Limb (tissue), 2 donors: ENCODE measurements around the gene CCL23.

Experiments used
- DNase-seq, 2 donors: peaks; one replicate each; pipeline ENCODE4 v3.0.0-alpha.2; 2016; ENCODE audit errors: extremely low spot score in 2 of 2

CCL23 gene

DNA sequence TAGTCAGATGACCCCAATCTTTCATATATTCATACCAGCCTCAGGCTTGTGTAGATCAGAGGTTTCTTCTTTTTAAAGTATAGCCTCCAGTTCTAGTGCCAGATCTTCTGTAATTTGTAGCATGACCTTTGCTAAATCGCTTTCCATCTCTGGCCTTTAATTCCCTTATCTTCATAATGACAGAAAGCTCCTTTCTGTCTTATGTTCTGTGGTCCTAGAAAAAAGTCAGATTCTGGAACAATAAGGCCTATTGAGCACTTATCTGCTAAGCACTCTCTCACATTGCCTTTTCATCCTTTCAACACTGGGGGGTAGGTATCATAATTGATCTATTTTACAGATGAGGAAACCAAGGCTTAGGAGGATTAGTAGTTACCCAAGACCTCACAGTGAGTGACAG, 45.7 kb downstream of the CCL23 start:
- no peak for DNase-seq

- peak; percentile 81 to 84 for DNase-seq
These were observed 48.0 kb downstream of the CCL23 start for GRCh38 chr17:35969558-35970380.

GRCh38 chr17:35968520-35969054, 49.2 kb downstream of the CCL23 start:
- DNase-seq: no peak

DNA sequence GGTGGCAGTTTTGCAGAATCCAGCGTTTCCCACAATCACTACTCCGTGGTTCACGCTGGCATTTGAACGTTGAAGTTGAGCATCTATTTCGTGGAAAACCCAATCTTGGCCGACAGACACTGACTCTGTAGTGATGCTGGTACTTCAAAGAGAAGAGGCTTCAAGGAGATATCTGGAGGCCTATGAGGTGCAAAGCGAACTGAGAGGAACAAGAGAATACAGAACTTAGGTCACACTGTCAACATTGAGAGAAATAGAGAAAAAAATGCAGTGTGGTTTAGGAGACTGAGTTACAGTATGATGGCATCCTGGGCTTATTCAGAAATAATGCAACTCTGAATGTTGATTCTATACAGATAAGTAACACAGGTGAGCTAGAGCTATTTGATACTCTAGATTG, 52.5 kb downstream of the CCL23 start:
- no peak for DNase-seq

- no peak for DNase-seq
These were observed 54.1 kb downstream of the CCL23 start for GRCh38 chr17:35963663-35964062.
